H1 (cell line): ENCODE data around the gene SRSF8. TPM values are rescaled to one million over a fixed set of nuclear protein-coding genes. Genes with fewer than 3 reads are reported as not detected.

ENCODE experiments used
- CTCF ChIA-PET: fragments of 300-600 bp; sonication (Branson Sonifier 250); formaldehyde crosslinking; loops from one replicate; lab custom pipeline; 2021; ENCODE audit not compliant: partially characterized antibody; lab: Charles Lee
- POLR2A ChIA-PET: fragments of 300-600 bp; sonication (Branson Sonifier 250); formaldehyde crosslinking; loops from one replicate; lab custom pipeline; 2021; ENCODE audit warnings: inconsistent platforms; ENCODE audit not compliant: partially characterized antibody; lab: Charles Lee
- DNase-seq, 2 experiments: peaks; one replicate each; pipeline versions ENCODE4 v3.0.0 to v3.0.0-alpha.2; 2010 to 2022; ENCODE audit warnings: low spot score in 2 of 2, low read depth in 1 of 2, mixed read lengths in 1 of 2
- FAIRE-seq: peaks from 2 replicates; lab custom pipeline; 2011; peaks lifted over from hg19 to GRCh38; lab: Jason Lieb, UNC
- H2AFZ ChIP-seq: 2 replicates; pipeline ENCODE4 v1.8.1; 2012; ENCODE audit warnings: low read length, inconsistent platforms
- H2AK5ac ChIP-seq: 2 replicates; pipeline ENCODE4 v1.6.1; 2013; ENCODE audit warnings: low read depth, low read length
- H2BK120ac ChIP-seq: replicated peaks from 2 replicates; pipeline ENCODE3; 2013; ENCODE audit warnings: low read depth, low read length, inconsistent platforms
- H2BK12ac ChIP-seq: 2 replicates; pipeline ENCODE4 v1.6.1; 2013; ENCODE audit warnings: low read depth, low read length
- H2BK15ac ChIP-seq: 2 replicates; pipeline ENCODE4 v1.6.1; 2013; ENCODE audit warnings: low read length
- H2BK20ac ChIP-seq: 2 replicates; pipeline ENCODE4 v1.6.1; 2013; ENCODE audit warnings: low read length
- H2BK5ac ChIP-seq: 2 replicates; pipeline ENCODE4 v1.6.1; 2013; ENCODE audit warnings: low read depth, low read length
- H3K14ac ChIP-seq: 2 replicates; pipeline ENCODE4 v1.6.1; 2013; ENCODE audit warnings: inconsistent platforms; ENCODE audit not compliant: insufficient read length
- H3K18ac ChIP-seq: 2 replicates; pipeline ENCODE4 v1.6.1; 2013; ENCODE audit warnings: low read length; ENCODE audit errors: extremely low read depth
- H3K23ac ChIP-seq: 2 replicates; pipeline ENCODE4 v1.6.1; 2013; ENCODE audit warnings: inconsistent platforms; ENCODE audit not compliant: insufficient read length
- H3K23me2 ChIP-seq: 2 replicates; pipeline ENCODE4 v1.6.1; 2013; ENCODE audit warnings: low read depth, low read length
- H3K27ac ChIP-seq: 2 replicates; pipeline ENCODE4 v1.6.1; 2011; ENCODE audit warnings: low read depth, low read length, inconsistent platforms
- H3K27me3 ChIP-seq, 4 experiments: replicated peaks in 1 of 4; 1 replicate in 1 of 4; 2 replicates in 3 of 4; pipeline versions ENCODE4 v1.6.1 to v1.8.1; 2011 to 2013; ENCODE audit warnings: low read length in 3 of 4, mild to moderate bottlenecking in 3 of 4, inconsistent platforms in 2 of 4, mixed read lengths in 2 of 4, moderate library complexity in 1 of 4; ENCODE audit not compliant: control insufficient read depth in 3 of 4, insufficient read depth in 3 of 4; ENCODE audit errors: extremely low read depth in 1 of 4
- H3K36me3 ChIP-seq, 4 experiments: 2 replicates each; pipeline versions ENCODE4 v1.6.1 to v1.8.1; 2011 to 2013; ENCODE audit warnings: mild to moderate bottlenecking in 4 of 4, low read length in 3 of 4, moderate library complexity in 2 of 4, control low read depth in 1 of 4, inconsistent platforms in 1 of 4; ENCODE audit not compliant: insufficient read depth in 4 of 4, control insufficient read depth in 2 of 4
- H3K4ac ChIP-seq: replicated peaks from 2 replicates; pipeline ENCODE3; 2013; ENCODE audit warnings: low read length, low read depth, mixed read lengths, inconsistent platforms; ENCODE audit not compliant: insufficient read length
- H3K4me1 ChIP-seq, 4 experiments: replicated peaks in 1 of 4; 1 replicate in 1 of 4; 2 replicates in 3 of 4; pipeline versions ENCODE4 v1.6.1 to v1.8.1; 2011 to 2013; ENCODE audit warnings: low read length in 3 of 4, inconsistent platforms in 2 of 4, mixed read lengths in 1 of 4; ENCODE audit not compliant: insufficient read depth in 4 of 4, control insufficient read depth in 3 of 4
- H3K4me2 ChIP-seq, 2 experiments: 2 replicates each; pipeline versions ENCODE4 v1.6.1 to v1.8.1; 2011 to 2013; ENCODE audit warnings: low read depth in 2 of 2, low read length in 2 of 2, control low read depth in 1 of 2, inconsistent platforms in 1 of 2, mild to moderate bottlenecking in 1 of 2; ENCODE audit not compliant: insufficient read depth in 1 of 2
- H3K4me3 ChIP-seq, 4 experiments: fragments of 200-600, 300-600 bp in 1 of 4; sonication (generic), shearing (Covaris generic), sonication (Bioruptor Twin) in 1 of 4; 2 replicates each; pipeline versions ENCODE4 v1.5.1 to v1.8.1; 2011 to 2016; ENCODE audit warnings: low read length in 4 of 4, low read depth in 3 of 4, control low read depth in 2 of 4, inconsistent platforms in 2 of 4, mild to moderate bottlenecking in 2 of 4, mixed read lengths in 1 of 4, moderate library complexity in 1 of 4; ENCODE audit not compliant: insufficient read depth in 2 of 4; ENCODE audit errors: extremely low read depth in 1 of 4
- H3K56ac ChIP-seq: replicated peaks from 2 replicates; pipeline ENCODE3; 2013; ENCODE audit warnings: low read depth, mild to moderate bottlenecking, mixed read lengths, low read length, inconsistent platforms; ENCODE audit not compliant: insufficient read length
- H3K79me1 ChIP-seq: 2 replicates; pipeline ENCODE4 v1.6.1; 2013; ENCODE audit warnings: low read depth, low read length, control low read depth
- H3K79me2 ChIP-seq, 2 experiments: 2 replicates each; pipeline versions ENCODE4 v1.6.1 to v1.8.1; 2012 to 2013; ENCODE audit warnings: low read length in 2 of 2, mild to moderate bottlenecking in 2 of 2, inconsistent platforms in 1 of 2; ENCODE audit not compliant: insufficient read depth in 2 of 2, control insufficient read depth in 1 of 2
- H3K9ac ChIP-seq, 4 experiments: replicated peaks in 1 of 4; 1 replicate in 1 of 4; 2 replicates in 3 of 4; pipeline versions ENCODE4 v1.6.1 to v1.8.1; 2011 to 2013; ENCODE audit warnings: low read depth in 3 of 4, low read length in 3 of 4, control low read depth in 2 of 4, mild to moderate bottlenecking in 2 of 4, moderate library complexity in 2 of 4, inconsistent platforms in 1 of 4; ENCODE audit errors: extremely low read depth in 1 of 4
- H3K9me3 ChIP-seq, 2 experiments: 2 replicates each; pipeline versions ENCODE4 v1.6.1 to v1.8.1; 2012 to 2013; ENCODE audit warnings: mild to moderate bottlenecking in 2 of 2, moderate library complexity in 2 of 2, control low read depth in 1 of 2, inconsistent platforms in 1 of 2, low read depth in 1 of 2, low read length in 1 of 2, mixed read lengths in 1 of 2; ENCODE audit not compliant: insufficient read depth in 2 of 2
- H4K20me1 ChIP-seq, 2 experiments: replicated peaks in 1 of 2; 2 replicates each; pipeline versions ENCODE3 to v1.8.1; 2011 to 2013; ENCODE audit warnings: inconsistent platforms in 2 of 2, low read length in 2 of 2, mild to moderate bottlenecking in 1 of 2; ENCODE audit not compliant: insufficient read depth in 2 of 2, control insufficient read depth in 1 of 2
- H4K5ac ChIP-seq: 2 replicates; pipeline ENCODE4 v1.6.1; 2013; ENCODE audit warnings: low read length, low read depth, mixed read lengths, inconsistent platforms; ENCODE audit not compliant: insufficient read length
- H4K8ac ChIP-seq: 2 replicates; pipeline ENCODE4 v1.8.0; 2013; ENCODE audit warnings: mild to moderate bottlenecking, moderate library complexity, low read length, inconsistent platforms; ENCODE audit not compliant: insufficient read depth; ENCODE audit errors: extremely low read depth
- H4K91ac ChIP-seq: replicated peaks from 2 replicates; pipeline ENCODE3; 2013; ENCODE audit warnings: low read length, mixed read lengths, inconsistent platforms; ENCODE audit not compliant: insufficient read length
- CTBP2 ChIP-seq: IDR thresholded peaks from 2 replicates; pipeline ENCODE4 v1.7.0; 2011; ENCODE audit warnings: borderline replicate concordance, mild to moderate bottlenecking, moderate library complexity, mixed read lengths, low read length; ENCODE audit not compliant: insufficient read depth, insufficient read length
- RFX5 ChIP-seq: IDR thresholded peaks from 2 replicates; pipeline ENCODE4 v1.6.1; 2011; ENCODE audit warnings: low read depth, low read length, improper control_type of control experiment, borderline replicate concordance
- ZNF274 ChIP-seq: IDR thresholded peaks from 2 replicates; pipeline ENCODE4 v1.7.0; 2012; ENCODE audit warnings: low read length, borderline replicate concordance; ENCODE audit errors: extremely low read depth
- WGBS, 2 experiments: shearing (Covaris generic) in 1 of 2; methylation state at CpG; one replicate each; pipeline versions ENCODE4 v1.1.6 to v1.1.7; 2013 to 2015; ENCODE audit warnings: low lambda C conversion rate in 2 of 2, mixed read lengths in 2 of 2, inconsistent platforms in 1 of 2, low coverage in 1 of 2, missing lambda C conversion rate in 1 of 2; ENCODE audit not compliant: insufficient replicate concordance in 2 of 2, insufficient coverage in 1 of 2, insufficient read length in 1 of 2; ENCODE audit errors: extremely low coverage in 1 of 2, missing lambda C conversion rate in 1 of 2; 5-methylcytosine and 5-hydroxymethylcytosine counted together
- polyA plus RNA-seq, 7 experiments: library from polyadenylated mRNA; depleted of rRNA in 3 of 7; stranded (reverse) in 5 of 7; unstranded in 2 of 7; fragments of >200 nt in 5 of 7; fragments of 200-250 nt in 2 of 7; gene quantifications; 1 replicate in 5 of 7; 2 replicates in 1 of 7; 4 replicates in 1 of 7; pipeline versions ENCODE4 v1.2.1 to v1.2.3, GENCODE V29; 2011 to 2013; ENCODE audit warnings: missing spikeins in 2 of 7, mixed read lengths in 2 of 7
- total RNA-seq: library from RNA; stranded (reverse); fragmentation: NEBNext Ultra II Directional; extraction: Animal tissue kit (Norgen Biotek cat#: 25700); gene quantifications from 2 replicates; pipeline ENCODE4 v1.2.1, GENCODE V29; 2021

The SRSF8 gene
- total and polyA plus RNA-seq, 2 of the 8 experiments (the other 6 are each of a cell fraction or from before 2014, with no cell fraction given), result 13.2 to 18.5 TPM

DNA sequence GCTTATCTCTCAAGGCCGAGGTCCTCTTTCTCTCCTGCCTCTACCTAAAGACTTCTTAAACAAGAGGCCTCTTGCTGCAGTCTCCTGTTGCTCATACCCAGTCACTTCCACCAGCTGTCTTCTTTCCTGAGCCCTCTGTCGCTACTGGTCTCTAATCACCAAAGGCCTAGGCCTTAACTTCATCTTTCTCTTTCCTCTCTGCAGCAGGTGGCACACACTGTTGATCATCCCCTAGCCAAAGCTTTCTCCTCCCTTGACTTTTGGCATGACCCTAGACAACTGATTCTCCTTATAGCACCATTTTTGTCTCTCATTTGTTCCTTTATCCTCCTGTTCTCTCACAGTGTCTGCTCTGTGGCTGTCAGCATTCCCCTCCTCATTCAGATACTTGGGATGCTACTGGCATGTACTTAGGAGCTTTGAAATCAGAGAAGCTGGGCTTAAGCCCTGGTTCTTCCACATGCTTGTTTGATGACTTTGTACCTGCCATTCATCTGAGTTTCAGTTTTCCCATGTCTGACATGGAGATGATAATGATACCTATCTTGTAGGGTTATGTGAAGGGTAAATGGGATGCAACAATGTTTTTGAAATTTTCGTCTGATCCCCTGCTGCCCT, 45.3 kb downstream of the SRSF8 start:
- ChIA-PET CTCF (interaction anchor here (13.7 kb wide), 1 partner anchor 19 kb away, joined by 127 read pairs; the partner anchor contains the start of gene ENDOD1), POLR2A (no interaction called here)
- WGBS, 2 experiments, result 73% methylated on average over 3 of the region's 3 CpGs; no CpG with 5 or more reads in 1 of the 2 experiments
- Histone ChIP-seq H3K18ac (no peak overlapping the region), H3K79me2 (no peaks in the 10 kb centered on the region), H3K27ac (no peak overlapping the region), H3K4me3 (no peak overlapping the region), H4K20me1 (peaks cover 0 to 2% of the 10 kb centered on the region in 2 experiments), H2BK120ac (no peak overlapping the region), H3K36me3 (no peaks in the 10 kb centered on the region), H3K4ac (no peak overlapping the region), H3K9ac (no peak overlapping the region; a peak in 1 of 7 replicates), H3K4me1 (peaks cover 0 to 11% (median 3%) of the 10 kb centered on the region in 4 experiments; a peak in 5 of 7 replicates), H3K23ac (no peak overlapping the region), H4K8ac (no peak overlapping the region), H3K4me2 (no peak overlapping the region), H4K91ac (no peak overlapping the region), H2AFZ (no peak overlapping the region), H3K23me2 (no peaks in the 10 kb centered on the region), H2BK5ac (no peak overlapping the region), H3K14ac (no peak overlapping the region), H2BK15ac (no peak overlapping the region), H3K56ac (no peak overlapping the region), H3K79me1 (no peaks in the 10 kb centered on the region), H2BK12ac (no peak overlapping the region), H3K27me3 (no peaks in the 10 kb centered on the region), H2BK20ac (no peak overlapping the region), H3K9me3 (no peaks in the 10 kb centered on the region), H2AK5ac (no peak overlapping the region), H4K5ac (no peak overlapping the region)
- FAIRE-seq (no peak), DNase-seq (no peak)
- TF ChIP-seq CTBP2, result no peak
- TF ChIP-seq RFX5, result no peak
- TF ChIP-seq ZNF274, result no peak
